SK-N-SH treated with all-trans-retinoic acid at 6 μM for 48 hours (cell line): ENCODE results near the gene GALNT7.

Experiments
- ATAC-seq: fragments of 200-7000 bp; cut with Tn5 transposase; 3 replicates; pipeline ENCODE4 v1.9.1; 2020; ENCODE audit warnings: mild to moderate bottlenecking, moderate library complexity
- ARNTL ChIP-seq: fragments of 450-650 bp; formaldehyde crosslinking; IDR thresholded peaks from 2 replicates; pipeline ENCODE4 v1.5.0; 2020; ENCODE audit warnings: low read depth, mild to moderate bottlenecking, moderate library complexity, borderline replicate concordance
- BACH2 ChIP-seq: fragments of 250-450 bp; sonication (Bioruptor Pico); IDR thresholded peaks from 2 replicates; pipeline ENCODE4 v1.9.0; 2021; ENCODE audit warnings: mild to moderate bottlenecking, borderline replicate concordance
- CSDC2 ChIP-seq: fragments of 250-450 bp; sonication (Bioruptor Pico); IDR thresholded peaks from 2 replicates; pipeline ENCODE4 v1.5.0; 2020; ENCODE audit warnings: mild to moderate bottlenecking, moderate library complexity
- ESRRG ChIP-seq: fragments of 250-450 bp; sonication (Bioruptor Pico); IDR thresholded peaks from 2 replicates; pipeline ENCODE4 v1.6.1; 2021; ENCODE audit warnings: mild to moderate bottlenecking
- GLIS3 ChIP-seq: fragments of 250-450 bp; sonication (Bioruptor Pico); IDR thresholded peaks from 2 replicates; pipeline ENCODE4 v1.5.0; 2020; ENCODE audit warnings: mild to moderate bottlenecking, moderate library complexity
- ISL1 ChIP-seq: fragments of 250-450 bp; sonication (Bioruptor Pico); IDR thresholded peaks from 2 replicates; pipeline ENCODE4 v2.1.2; 2022; ENCODE audit warnings: mild to moderate bottlenecking, moderate library complexity
- OSR1 ChIP-seq: fragments of 250-450 bp; sonication (Bioruptor Pico); IDR thresholded peaks from 2 replicates; pipeline ENCODE4 v1.8.0; 2022; ENCODE audit warnings: moderate library complexity, mild to moderate bottlenecking, inconsistent platforms
- POU6F1 ChIP-seq: fragments of 250-450 bp; sonication (Bioruptor Pico); IDR thresholded peaks from 2 replicates; pipeline ENCODE4 v1.8.0; 2021; ENCODE audit warnings: low read depth, mild to moderate bottlenecking, moderate library complexity, borderline replicate concordance
- PPARA ChIP-seq: fragments of 250-450 bp; sonication (Bioruptor Pico); IDR thresholded peaks from 2 replicates; pipeline ENCODE4 v1.5.0; 2020; ENCODE audit warnings: mild to moderate bottlenecking, borderline replicate concordance
- SNAI2 ChIP-seq: fragments of 250-450 bp; sonication (Bioruptor Pico); IDR thresholded peaks from 2 replicates; pipeline ENCODE4 v1.5.0; 2020; ENCODE audit warnings: mild to moderate bottlenecking, moderate library complexity
- TOX ChIP-seq: fragments of 250-450 bp; sonication (Bioruptor Pico); IDR thresholded peaks from 2 replicates; pipeline ENCODE4 v1.8.0; 2021; ENCODE audit warnings: mild to moderate bottlenecking, moderate library complexity, borderline replicate concordance
- ZC3H10 ChIP-seq: fragments of 250-450 bp; sonication (Bioruptor Pico); IDR thresholded peaks from 2 replicates; pipeline ENCODE4 v1.5.1; 2021; ENCODE audit warnings: mild to moderate bottlenecking, moderate library complexity
- ZFP3 ChIP-seq: fragments of 250-450 bp; sonication (Bioruptor Pico); IDR thresholded peaks from 2 replicates; pipeline ENCODE4 v1.5.0; 2020; ENCODE audit warnings: mild to moderate bottlenecking, moderate library complexity
- ZFP30 ChIP-seq: fragments of 450-650 bp; formaldehyde crosslinking; IDR thresholded peaks from 2 replicates; pipeline ENCODE4 v1.5.0; 2022; ENCODE audit warnings: mild to moderate bottlenecking, moderate library complexity
- ZNF565 ChIP-seq: fragments of 450-650 bp; formaldehyde crosslinking; conservative IDR thresholded peaks from 2 replicates; pipeline ENCODE4 v1.5.0; 2020; ENCODE audit warnings: low read depth, mild to moderate bottlenecking, moderate library complexity
- ZNF70 ChIP-seq: fragments of 450-650 bp; formaldehyde crosslinking; IDR thresholded peaks from 2 replicates; pipeline ENCODE4 v1.5.0; 2020; ENCODE audit warnings: mild to moderate bottlenecking, moderate library complexity
- TF ChIP-seq, protein P1 (sequence below): fragments of 250-450 bp; sonication (Bioruptor Pico); IDR thresholded peaks from 2 replicates; pipeline ENCODE4 v1.5.1; 2021; ENCODE audit warnings: mild to moderate bottlenecking, moderate library complexity
- TF ChIP-seq, protein P2 (sequence below): fragments of 250-450 bp; sonication (Bioruptor Pico); IDR thresholded peaks from 2 replicates; pipeline ENCODE4 v1.8.0; 2020; ENCODE audit warnings: mild to moderate bottlenecking, moderate library complexity, borderline replicate concordance
- TF ChIP-seq, protein P3 (sequence below): fragments of 250-450 bp; sonication (Bioruptor Pico); IDR thresholded peaks from 2 replicates; pipeline ENCODE4 v1.5.1; 2020; ENCODE audit warnings: low read depth, mild to moderate bottlenecking, moderate library complexity

GALNT7 gene

DNA sequence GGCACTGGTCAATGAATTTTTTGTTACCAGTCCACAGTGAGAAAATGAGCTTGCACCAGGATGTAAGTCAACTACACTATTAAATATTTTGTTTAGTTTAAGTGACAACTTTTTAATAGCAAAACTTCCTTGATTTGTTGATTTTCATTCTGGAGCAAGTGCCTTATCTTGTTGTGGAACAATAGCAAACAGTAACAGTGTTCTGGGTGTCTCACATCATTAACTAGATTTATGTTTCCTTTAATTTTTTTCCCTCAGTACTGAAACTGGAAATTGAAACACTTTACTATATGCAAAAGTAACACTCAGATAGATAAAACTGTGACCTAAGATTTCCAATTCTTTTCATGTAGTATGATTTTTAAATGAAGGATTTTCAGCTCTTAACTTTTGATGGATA is 80.1 kb downstream of the GALNT7 start:
- TF ChIP-seq ZNF70 (CRISPR knock-in tag) (no peak), BACH2 (no peak), ZNF565 (no peak)
- ATAC-seq = no peak

- peak; percentile 96 for ATAC-seq
- TF ChIP-seq ZC3H10 (CRISPR knock-in tag) = peak; percentile 39; the same call in 1 of the 2 replicates
- TF ChIP-seq, protein P1, sequence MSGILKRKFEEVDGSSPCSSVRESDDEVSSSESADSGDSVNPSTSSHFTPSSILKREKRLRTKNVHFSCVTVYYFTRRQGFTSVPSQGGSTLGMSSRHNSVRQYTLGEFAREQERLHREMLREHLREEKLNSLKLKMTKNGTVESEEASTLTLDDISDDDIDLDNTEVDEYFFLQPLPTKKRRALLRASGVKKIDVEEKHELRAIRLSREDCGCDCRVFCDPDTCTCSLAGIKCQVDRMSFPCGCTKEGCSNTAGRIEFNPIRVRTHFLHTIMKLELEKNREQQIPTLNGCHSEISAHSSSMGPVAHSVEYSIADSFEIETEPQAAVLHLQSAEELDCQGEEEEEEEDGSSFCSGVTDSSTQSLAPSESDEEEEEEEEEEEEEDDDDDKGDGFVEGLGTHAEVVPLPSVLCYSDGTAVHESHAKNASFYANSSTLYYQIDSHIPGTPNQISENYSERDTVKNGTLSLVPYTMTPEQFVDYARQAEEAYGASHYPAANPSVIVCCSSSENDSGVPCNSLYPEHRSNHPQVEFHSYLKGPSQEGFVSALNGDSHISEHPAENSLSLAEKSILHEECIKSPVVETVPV (CRISPR knock-in tag) = no peak
- TF ChIP-seq, all 23 proteins: peak for 1
These were observed 83.7 kb downstream of the GALNT7 start for GRCh38 chr4:173252024-173252935.

DNA sequence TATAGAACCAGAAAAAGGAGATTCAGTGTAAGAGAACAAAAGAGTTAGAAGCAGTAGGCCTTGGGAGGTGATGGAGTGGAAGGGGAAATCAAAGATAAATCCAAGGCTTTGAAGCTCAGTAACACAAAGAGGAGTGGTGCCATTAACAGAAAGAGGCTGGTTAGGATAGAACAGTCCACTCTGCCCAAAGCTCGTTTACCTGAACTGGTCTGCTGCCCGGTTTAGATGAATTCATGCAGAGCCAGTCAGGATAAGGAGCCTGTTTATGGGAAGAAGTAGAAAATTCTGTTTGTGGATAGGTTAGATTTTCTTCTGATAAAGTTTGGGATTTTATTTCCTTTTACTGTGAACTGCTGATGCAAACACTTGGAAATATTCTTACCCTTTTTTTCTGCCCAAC is 85.0 kb downstream of the GALNT7 start:
- ATAC-seq = no peak
- no peak for TF ChIP-seq ZFP3 (CRISPR knock-in tag)
- TF ChIP-seq ISL1 (CRISPR knock-in tag) = no peak
- TF ChIP-seq POU6F1 (CRISPR knock-in tag) = no peak
- no peak for TF ChIP-seq ZFP30 (CRISPR knock-in tag)

GRCh38 chr4:173254646-173255045 is 86.0 kb downstream of the GALNT7 start:
- ATAC-seq = no peak
- no peak for TF ChIP-seq SNAI2 (CRISPR knock-in tag)

DNA sequence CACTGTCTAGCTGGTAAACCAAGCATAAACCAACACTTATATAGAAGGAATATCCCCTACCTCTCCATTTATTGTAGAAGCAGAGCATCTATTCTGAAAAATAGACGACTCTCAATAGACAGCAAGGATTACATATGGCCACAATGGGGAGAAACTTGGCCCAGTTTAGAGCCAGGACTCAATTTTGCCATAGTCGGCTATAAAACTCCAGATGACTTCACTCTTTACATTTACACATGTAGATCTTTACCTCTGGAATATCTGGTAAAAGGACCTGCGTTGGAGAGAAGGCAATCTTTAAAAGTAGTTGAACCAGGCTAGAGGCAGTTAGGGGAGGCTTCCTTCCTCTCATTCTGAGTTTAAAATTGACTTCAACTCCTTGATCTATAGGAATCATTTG is 88.2 kb downstream of the GALNT7 start:
- no peak for ATAC-seq
- TF ChIP-seq ARNTL (CRISPR knock-in tag) (no peak), ISL1 (CRISPR knock-in tag) (no peak), TOX (CRISPR knock-in tag) (no peak), POU6F1 (CRISPR knock-in tag) (no peak), ZFP3 (CRISPR knock-in tag) (no peak), PPARA (no peak), ZC3H10 (CRISPR knock-in tag) (no peak), CSDC2 (CRISPR knock-in tag) (no peak), ZNF565 (no peak), OSR1 (CRISPR knock-in tag) (no peak), BACH2 (no peak), ESRRG (CRISPR knock-in tag) (no peak), GLIS3 (CRISPR knock-in tag) (no peak)
- TF ChIP-seq, protein P2, sequence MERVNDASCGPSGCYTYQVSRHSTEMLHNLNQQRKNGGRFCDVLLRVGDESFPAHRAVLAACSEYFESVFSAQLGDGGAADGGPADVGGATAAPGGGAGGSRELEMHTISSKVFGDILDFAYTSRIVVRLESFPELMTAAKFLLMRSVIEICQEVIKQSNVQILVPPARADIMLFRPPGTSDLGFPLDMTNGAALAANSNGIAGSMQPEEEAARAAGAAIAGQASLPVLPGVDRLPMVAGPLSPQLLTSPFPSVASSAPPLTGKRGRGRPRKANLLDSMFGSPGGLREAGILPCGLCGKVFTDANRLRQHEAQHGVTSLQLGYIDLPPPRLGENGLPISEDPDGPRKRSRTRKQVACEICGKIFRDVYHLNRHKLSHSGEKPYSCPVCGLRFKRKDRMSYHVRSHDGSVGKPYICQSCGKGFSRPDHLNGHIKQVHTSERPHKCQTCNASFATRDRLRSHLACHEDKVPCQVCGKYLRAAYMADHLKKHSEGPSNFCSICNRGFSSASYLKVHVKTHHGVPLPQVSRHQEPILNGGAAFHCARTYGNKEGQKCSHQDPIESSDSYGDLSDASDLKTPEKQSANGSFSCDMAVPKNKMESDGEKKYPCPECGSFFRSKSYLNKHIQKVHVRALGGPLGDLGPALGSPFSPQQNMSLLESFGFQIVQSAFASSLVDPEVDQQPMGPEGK = no peak
- TF ChIP-seq, protein P3, sequence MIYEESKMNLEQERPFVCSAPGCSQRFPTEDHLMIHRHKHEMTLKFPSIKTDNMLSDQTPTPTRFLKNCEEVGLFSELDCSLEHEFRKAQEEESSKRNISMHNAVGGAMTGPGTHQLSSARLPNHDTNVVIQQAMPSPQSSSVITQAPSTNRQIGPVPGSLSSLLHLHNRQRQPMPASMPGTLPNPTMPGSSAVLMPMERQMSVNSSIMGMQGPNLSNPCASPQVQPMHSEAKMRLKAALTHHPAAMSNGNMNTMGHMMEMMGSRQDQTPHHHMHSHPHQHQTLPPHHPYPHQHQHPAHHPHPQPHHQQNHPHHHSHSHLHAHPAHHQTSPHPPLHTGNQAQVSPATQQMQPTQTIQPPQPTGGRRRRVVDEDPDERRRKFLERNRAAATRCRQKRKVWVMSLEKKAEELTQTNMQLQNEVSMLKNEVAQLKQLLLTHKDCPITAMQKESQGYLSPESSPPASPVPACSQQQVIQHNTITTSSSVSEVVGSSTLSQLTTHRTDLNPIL = no peak
